Hematopoietic multipotent progenitor cell treated with erythropoietin and hydrocortisone succinate and interleukin-3 and kit ligand, for 17 days (in vitro differentiated cells): ENCODE data around the gene FBXL17.

Source experiments
- DNase-seq: peaks from one replicate; pipeline ENCODE4 v3.0.0-alpha.2; 2015; ENCODE audit warnings: low spot score

Gene FBXL17

DNA sequence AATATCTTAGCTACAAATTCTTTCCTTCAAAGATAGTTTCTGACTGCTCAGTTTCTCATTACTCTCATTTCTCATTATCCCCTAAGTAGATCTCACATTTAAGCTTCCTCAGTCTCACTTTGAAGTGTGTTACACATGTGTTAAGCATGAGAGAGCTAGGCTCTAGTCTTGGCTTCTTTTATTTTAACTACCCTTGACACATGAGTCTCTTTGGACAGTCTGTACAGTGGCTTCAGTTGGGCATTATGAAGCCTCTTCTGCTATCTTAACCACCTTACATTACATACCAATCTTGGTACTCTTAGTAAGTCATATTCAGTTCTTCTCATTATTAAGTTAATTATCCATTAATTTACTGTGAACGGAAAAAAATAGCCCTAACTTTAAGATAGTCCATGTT lies 232.5 kb downstream of the FBXL17 start:
- no peak for DNase-seq

DNA sequence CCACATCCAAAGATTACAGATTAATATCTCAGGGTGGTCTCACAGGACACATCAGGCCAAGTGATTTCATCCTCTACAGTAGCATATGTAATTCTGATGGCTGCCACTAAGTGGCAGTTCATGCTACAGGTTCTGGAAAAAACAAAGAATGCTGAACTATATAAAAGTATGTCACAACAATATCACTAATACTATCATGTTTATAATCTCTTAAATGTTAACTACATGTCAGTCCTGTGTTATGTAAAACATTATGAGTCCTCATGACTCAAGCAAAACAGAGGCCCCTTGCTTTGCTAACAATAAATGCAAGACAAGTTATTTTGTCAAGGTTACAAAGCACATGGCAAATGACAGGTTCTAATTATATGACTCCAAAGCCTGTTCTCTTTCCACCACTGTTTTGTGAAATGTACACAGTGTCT lies 233.2 kb downstream of the FBXL17 start:
- no peak for DNase-seq

DNA sequence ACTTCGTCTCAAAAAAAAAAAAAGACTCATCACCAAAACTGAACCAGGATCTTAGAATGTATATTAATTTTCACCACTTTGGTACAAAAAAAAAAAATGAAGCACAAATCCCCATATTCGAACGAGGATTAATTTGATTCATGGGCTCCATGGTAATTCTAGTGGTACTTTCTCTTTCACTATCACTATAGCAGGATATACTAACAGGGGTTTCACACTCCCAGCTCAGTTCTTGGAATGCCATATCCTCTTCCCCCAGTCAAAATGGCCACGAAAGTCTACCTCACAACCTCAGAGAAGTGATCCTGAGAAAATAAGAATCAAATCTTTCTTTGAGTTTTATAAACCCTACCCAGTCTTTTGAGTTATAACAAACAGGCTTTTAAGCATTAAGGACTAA lies 235.7 kb downstream of the FBXL17 start:
- DNase-seq: no peak

DNA sequence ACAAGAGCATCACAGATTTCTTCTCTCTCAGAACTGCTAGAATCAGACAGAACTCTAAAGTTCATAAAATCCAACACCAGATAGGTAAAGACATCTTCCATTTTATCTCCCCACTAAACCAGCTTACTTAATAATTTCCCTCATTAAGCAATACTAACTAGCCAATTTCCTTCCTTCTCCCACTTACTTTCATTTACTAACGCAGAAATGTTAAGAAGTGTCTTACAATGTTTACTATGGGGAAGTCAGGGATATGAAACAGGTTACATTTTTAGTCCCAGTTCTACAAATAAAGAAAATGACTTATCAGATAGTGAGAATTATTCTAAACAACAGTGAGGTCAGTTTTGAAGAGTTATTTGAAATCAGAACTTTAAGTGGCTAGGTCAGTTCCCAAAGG lies 236.5 kb downstream of the FBXL17 start:
- no peak for DNase-seq

DNA sequence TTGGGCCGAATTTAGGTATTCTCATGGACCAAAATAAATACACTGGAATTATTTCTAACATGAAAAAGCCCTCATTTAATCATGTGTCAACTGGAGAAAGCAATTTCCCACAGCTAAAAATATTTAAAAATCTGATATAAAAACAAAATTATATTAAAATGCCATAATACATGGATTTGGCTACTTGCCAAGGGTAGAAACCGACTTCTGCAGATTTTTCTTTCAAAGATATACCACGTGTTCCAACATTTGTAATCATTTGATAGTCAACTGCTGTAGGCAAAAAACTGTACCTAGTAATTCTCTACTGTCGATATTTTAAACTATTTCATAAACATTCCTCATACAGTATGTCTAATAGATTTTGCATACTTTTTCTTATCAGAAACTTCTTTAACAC lies 237.6 kb downstream of the FBXL17 start:
- no peak for DNase-seq

DNA sequence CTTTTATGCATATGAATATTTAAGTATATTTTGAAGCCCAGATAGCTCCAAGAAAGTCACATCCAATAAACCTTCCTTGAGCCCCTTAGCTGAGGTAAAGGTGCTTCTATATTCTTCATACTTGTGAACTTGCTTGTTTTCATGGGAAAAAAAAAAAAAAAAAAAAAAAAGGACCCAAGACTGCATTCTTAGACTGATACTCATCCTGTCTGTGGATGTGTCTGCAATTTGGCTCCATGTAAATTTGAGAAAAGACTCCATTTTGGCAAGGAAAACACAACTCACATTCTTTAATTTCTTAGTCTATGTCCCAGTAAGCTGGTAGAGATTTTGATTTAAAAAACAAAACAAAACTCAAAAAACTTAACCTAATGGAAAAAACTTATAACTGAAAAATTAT lies 238.3 kb downstream of the FBXL17 start:
- DNase-seq: no peak

DNA sequence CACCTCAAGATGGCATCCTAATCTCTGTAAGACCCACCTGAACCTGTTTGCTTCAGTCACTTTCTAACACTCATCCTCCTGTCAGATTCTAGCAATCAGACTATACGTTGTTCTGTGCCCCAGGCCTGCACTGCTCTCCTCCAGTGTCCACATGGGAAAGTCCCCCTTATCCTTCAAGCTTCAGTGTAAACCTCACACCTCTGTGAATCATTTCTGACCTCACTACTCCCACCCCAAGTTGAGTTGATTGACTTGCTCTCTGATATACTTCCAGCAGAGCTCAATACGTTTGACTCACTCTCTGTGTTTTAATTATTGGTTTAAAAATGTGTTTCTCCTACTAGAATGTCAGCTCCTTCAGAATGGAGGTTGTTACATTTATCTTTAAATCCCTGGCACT lies 240.2 kb downstream of the FBXL17 start:
- DNase-seq: no peak

DNA sequence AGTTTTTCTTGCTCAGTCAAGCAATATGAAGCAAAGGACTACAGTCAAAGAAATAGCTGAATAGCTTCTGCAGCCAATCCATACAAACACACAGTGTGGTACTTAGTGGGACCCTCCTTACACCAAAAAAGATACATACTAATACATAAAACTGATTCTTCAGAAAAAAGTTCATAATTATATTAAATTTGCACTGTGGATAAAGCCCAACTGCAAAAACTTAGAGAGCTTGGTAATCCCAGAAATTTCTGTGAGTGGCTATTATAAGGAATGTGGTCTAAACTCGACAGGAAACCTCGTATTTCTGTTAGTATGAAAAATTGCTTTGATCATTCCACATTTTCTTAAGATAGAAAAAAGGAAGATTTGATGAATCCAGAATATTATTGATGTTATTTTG lies 245.4 kb downstream of the FBXL17 start:
- no peak for DNase-seq

DNA sequence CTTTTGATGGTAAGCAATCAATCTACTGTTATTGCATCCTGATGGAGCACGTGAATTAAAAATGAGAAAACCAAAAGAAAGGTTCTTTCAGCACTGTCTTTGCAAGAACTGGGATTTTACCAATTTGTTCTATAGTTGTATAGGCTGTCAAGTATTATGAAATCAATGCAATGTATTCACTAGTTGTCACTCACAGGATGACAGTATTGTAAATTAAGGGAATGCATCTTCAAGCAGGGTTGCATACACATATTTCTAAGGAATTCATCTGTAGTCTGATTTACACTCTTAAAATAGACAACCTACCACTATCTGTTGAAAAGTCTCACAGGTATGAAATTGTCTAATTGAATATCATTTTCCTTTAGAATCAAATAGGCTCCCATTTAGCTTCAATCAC lies 252.8 kb downstream of the FBXL17 start:
- DNase-seq: no peak

DNA sequence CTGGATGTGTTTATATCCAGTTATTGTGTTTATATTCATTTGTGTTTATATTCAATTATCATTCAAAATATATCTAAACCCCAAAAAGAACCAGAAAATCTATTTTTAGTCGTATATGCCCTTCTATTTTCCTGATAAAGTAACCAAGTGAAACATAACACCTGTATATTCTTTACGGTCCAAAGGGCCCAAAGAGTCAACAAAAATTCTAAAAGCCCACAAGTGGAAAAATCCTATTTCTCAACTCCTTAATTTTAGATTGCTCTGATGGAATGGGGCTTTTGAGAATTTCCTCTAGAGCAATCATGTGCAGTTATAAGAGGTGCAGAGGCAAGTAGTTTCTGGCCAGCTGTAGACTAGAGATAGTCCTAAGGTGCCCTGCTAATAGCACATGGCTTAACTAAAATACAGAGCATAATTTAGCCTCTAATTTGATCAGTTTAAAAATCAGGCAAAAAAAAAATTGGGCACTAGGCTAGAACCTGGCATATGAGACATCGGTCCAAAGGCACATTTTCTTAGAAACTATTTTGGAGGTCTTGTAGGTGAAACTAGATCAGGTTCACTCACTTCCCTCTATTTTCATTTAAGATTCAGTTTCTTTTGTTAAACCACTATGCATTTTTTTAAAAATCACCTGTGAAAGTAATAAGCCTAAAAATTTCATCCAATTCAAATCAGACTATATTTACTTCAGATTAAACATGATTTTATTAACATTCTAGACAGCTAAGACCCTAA lies 256.0 kb downstream of the FBXL17 start:
- DNase-seq: no peak

DNA sequence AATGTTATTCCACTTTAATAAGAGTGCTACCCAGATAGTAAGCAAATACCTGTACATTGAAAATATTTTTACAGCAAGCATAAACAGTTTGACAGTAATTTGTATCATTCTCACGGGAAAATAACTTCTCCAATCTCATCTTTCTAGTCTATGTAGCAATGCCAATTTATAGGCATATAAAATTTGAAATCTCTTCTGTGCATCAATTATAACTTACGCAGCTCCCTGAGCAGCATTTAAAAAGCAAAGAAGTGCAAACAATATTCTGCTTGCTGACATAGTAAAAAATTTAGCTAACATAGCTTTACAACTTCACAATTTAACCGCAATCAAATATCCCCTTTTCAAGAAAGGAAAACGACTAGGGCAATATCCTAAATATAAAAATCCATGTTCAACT lies 257.3 kb downstream of the FBXL17 start:
- DNase-seq: no peak

DNA sequence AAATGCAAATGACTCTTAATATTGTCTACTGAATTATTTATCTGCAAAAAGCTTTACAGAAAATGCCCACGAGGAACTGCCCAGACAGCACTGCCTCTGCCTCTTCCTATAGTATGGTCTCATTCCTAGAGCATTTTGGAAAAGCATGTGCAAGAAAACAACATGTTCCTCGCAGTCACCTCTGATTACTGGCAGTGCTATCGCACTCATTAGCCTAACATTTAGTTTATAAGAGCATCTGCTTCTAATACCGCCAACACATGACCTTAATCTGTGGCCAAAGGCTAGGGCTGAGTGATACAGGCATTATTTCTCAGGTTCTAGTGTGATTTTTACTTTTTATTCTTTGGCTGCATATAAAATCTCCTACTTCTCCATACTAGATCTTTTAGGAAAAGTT lies 259.2 kb downstream of the FBXL17 start:
- no peak for DNase-seq

DNA sequence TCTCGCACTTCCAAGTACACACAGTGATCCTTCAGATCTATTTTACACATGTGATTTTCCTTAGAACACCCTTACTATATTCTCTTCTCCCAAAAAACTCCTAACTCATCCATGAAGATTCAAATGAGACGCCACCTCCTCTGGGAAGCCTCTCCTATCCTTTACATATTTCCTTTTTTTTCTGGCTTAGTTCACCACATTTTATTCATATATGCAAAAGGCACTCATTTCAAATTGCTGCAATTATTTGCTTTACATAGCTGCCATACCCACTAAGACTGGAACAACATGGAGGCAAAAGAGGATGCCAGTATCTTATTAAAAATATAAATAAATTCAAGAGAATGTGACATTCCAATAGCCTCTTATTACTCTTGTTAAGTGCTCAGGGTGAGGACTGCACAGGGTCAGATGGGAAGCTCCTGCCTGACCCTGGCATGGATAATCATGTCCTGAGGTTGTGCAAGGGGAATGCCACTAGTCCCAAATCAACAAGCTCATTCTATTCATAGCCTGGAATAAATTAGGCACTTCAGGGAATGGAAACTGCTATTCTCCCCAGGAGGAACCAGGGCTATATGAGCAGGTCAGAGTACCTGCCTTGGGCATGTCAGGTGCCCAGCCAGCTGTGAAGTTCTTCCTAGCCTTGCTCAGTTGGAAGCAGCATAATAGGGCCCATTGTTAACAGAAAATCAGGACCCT lies 262.9 kb downstream of the FBXL17 start:
- DNase-seq: no peak

DNA sequence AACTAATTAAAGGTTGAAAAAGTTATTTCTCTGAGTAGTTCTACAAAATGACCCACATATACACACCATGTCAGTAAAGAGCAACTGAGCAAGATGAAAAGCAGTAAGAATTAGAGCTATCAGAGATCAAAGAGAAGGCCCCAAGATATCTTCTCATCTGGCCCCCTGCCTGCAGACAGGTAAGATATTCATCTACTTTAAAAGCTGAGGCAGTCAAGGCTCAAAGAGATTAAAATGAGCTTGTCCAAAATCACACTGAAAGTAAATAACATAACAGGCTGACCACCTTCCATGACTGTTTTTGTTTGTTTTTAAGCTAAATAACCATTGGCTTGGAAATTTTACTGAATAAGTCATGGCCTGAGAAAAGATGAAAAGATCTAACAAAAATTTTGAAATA lies 266.2 kb downstream of the FBXL17 start:
- no peak for DNase-seq

DNA sequence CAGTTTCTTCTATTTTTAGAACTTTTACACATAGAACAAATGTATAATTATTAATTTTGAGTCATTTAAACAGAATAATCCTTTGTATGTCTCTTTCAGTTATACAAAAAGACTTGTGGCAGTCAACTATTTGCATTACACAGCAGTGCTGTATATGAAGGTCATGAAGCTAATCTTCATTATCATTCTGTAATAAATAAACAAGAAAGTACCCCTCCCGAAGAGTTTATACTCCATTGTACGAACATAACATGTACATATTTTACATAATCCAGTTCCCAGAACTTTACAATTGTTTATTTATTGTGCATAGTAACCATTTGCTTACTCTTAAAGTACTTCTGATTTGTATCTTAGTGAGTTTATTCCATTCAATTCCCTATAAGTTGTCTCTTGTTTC lies 267.9 kb downstream of the FBXL17 start:
- DNase-seq: no peak

DNA sequence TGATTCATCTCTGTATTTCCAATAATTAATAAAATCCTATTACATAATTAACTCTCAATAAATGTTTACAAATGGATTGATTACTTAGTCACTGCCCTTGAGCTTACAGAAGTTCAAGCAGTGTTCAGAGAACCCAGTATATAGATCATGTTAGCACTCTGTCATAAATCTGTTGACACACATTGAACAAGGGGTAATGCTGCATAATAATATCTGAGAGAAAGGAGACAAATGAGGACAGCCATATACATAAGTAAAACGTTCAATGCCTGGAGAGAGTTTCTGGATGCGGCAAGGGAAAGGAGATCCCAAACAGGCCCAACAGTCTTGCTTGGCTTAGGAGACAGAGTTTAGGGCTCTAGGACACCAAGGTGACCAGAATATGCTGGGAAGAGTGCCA lies 270.2 kb downstream of the FBXL17 start:
- no peak for DNase-seq

DNA sequence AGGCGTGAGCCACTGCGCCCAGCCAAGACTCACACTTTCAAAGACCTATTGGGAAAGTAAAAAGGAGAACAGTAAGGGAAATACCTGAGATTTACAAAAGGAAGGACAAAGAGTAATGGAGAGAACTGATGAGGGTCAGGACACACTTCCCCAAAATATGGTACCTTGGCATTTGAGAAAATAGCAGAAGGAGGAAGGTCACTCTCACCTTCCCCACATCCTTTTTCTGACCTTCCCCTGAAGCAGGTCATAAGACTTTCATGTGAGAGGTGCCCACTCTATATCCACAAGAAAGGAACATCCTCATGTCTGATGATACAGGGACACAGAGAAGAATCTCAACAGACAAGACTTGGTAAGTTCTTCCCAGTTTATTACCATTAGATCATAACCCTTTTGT lies 272.8 kb downstream of the FBXL17 start:
- no peak for DNase-seq

DNA sequence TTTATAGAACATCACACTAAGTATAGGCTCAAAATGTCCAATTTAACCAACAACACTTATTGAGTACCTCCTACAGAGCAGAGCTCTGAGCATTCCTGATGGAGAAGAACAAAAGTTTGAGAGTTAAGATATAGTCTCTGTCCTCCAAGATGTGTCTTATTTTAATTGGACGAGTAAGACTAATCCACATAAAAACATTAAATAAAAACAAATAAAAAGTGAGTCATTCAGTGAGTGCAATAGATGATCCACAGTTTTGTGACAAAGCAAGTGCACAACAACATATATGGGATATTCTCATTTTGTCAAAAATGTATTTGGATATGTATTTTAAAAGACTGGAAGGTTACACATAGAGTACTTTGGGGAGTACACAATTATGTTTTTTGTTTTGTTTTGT lies 277.4 kb downstream of the FBXL17 start:
- no peak for DNase-seq

DNA sequence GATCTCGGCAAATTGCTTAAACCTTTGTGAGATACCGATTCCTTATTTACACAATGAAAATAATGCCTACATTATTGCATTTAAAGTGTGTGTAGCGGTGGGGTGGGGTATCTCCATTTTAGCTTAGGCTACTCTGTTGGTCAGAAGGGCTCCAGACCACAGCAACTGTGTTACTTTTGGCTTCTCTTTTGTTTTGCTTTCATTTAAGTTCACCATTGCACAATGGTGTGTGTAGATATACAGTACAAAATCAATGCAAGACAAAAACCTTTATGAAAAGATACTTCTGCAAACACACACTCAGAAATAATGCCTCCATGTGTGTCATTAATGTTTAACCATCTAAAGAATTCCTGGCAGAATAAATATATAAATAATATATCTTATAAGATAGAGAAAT lies 279.4 kb downstream of the FBXL17 start:
- DNase-seq: no peak

DNA sequence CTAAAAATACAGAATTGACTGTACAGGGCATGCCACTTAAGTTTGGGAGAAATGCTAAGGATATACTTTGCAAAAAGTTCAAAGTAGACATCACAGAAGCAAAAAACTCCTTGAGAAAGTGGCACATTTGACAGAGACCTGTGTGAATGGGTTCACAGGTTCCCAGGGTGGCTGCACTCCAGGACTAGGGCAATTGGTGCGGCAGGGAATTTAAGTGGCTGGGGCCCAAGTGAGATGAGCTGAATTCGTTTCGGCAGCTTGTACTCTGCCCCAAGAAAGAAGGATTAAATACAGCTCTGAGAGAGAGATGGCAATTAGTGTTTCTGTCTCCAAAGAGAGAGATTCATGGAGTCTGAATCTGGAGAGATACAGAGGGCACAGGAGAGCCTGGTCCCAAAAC lies 280.1 kb downstream of the FBXL17 start:
- no peak for DNase-seq

DNA sequence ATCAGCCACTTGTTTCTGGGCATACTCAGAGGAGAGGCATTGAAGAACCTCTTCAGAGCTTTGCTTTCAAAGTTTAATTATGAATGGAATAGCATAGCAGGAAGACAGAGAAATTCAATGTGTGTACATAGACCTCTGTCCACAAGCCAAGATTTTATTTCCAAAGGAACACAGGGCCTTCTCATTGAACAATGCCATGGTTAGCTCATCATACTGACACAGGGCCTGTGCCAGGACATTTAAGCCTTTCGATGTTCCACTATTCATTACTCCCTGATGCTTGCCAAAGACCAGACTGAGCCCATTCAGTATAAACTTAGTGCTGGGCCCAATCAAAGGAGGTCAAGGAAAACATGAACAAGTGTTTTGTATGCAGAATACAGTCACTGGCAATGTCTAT lies 280.8 kb downstream of the FBXL17 start:
- no peak for DNase-seq

DNA sequence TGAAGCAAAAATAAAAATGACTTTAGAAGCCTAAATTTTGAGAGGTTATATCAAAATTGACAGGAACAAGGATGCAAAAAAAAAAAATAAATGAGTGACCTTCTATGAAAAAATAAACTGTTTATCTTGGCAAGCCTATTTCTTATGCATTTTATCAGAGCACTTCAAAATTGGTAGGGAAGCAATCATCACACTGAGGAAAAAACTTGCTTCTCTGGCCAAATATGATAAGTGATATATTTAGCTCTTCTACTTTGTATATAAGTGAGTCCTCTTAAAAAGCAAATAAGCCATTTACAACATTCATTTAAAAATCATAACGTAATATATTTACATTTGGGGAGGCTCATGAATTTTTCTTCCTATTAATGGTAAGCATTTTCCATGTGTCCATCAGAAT lies 287.1 kb downstream of the FBXL17 start:
- no peak for DNase-seq

DNA sequence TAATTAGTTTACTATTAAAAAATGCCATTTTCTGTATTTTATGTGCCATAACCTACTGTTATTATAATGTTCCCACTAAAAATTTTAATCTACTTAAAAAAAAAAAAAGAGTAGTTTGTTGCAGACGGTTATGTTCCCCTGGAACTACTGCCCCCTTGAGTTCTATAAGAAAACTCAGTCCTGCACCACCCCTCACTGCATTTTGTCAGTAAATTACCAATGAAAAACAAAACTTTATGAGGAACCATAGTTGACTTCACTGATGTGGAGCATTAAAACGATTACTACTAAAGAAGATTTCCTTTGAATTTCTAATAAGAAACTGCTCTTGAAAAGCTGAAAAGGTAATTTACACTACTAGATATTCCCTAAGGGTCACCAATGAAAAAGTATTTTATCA lies 288.7 kb downstream of the FBXL17 start:
- no peak for DNase-seq

DNA sequence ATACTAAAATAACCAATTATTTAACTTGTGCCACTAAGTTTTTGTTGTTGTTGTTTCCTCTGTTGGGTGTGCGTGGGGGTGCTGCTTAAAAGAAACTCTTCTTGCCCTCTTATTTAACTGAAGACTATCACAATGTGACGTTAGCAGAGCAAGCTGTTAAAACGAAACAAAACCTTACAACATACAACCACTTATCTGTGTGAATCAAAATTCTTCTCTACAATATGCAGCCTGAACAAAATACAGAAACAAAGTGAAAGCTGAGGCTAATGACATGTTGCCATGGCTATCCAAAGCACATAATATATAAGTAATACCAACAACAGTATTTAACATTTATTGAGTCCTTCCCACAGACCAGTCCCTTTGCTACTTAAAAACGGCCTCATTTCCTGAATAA lies 291.0 kb downstream of the FBXL17 start:
- no peak for DNase-seq
